ENCODE measurements around the gene KIF1B.

The KIF1B gene

GRCh38 chr1:10171105-10171767 is 39.1 kb upstream of the KIF1B start:
- TF ChIP-seq, protein P1, sequence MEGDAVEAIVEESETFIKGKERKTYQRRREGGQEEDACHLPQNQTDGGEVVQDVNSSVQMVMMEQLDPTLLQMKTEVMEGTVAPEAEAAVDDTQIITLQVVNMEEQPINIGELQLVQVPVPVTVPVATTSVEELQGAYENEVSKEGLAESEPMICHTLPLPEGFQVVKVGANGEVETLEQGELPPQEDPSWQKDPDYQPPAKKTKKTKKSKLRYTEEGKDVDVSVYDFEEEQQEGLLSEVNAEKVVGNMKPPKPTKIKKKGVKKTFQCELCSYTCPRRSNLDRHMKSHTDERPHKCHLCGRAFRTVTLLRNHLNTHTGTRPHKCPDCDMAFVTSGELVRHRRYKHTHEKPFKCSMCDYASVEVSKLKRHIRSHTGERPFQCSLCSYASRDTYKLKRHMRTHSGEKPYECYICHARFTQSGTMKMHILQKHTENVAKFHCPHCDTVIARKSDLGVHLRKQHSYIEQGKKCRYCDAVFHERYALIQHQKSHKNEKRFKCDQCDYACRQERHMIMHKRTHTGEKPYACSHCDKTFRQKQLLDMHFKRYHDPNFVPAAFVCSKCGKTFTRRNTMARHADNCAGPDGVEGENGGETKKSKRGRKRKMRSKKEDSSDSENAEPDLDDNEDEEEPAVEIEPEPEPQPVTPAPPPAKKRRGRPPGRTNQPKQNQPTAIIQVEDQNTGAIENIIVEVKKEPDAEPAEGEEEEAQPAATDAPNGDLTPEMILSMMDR (conservative IDR thresholded peaks at IDR 0.05; ENCODE audit: control insufficient read depth, insufficient read depth, low read depth, low read length) = no peak
- DNase-seq (ENCODE audit: low read depth) = no peak
- H3K4me3 ChIP-seq (ENCODE audit: control insufficient read depth, low read depth, low read length) = no peak overlapping the region

DNA sequence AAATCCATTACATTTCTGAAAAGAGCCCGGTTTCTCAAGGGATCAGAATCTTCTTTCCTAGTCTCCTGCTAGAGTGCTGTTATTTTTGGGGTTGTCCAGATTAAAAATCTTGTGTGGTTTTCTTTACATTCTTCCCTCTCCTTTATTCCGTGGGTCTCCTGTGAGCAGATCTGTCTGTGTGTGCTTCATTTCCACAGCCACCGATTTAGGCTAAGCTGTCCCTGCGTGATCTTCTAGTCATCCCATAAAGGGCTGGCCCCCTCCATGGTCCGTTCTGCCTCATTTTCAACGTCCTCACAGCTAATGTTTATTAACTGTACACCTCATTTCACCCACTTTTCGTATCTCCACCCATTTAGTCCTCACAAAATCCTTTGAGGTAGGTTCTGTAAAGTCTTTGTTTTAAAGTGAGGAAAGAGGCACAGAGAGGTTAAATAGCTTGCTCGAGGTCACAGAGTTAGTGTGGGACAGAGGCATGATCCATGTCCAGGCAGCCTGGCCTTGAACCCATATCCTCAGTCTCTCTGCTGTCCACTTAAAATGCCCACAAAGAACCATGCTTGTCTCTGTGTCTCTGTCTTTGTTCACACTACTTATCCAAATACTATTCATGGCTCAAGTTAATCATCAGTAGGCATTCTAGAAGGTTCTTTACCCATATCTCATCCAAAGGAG is 38.2 kb upstream of the KIF1B start:
- H3K4me3 ChIP-seq (ENCODE audit: control insufficient read depth, low read depth, low read length) = no peak overlapping the region
- TF ChIP-seq, protein P1 (conservative IDR thresholded peaks at IDR 0.05; ENCODE audit: control insufficient read depth, insufficient read depth, low read depth, low read length) = no peak
- DNase-seq (ENCODE audit: low read depth) = no peak

GRCh38 chr1:10173582-10173981 is 36.8 kb upstream of the KIF1B start:
- TF ChIP-seq, protein P1 (conservative IDR thresholded peaks at IDR 0.05; ENCODE audit: control insufficient read depth, insufficient read depth, low read depth, low read length) = no peak
- DNase-seq (ENCODE audit: low read depth) = no peak
- H3K4me3 ChIP-seq (ENCODE audit: control insufficient read depth, low read depth, low read length) = no peak overlapping the region

DNA sequence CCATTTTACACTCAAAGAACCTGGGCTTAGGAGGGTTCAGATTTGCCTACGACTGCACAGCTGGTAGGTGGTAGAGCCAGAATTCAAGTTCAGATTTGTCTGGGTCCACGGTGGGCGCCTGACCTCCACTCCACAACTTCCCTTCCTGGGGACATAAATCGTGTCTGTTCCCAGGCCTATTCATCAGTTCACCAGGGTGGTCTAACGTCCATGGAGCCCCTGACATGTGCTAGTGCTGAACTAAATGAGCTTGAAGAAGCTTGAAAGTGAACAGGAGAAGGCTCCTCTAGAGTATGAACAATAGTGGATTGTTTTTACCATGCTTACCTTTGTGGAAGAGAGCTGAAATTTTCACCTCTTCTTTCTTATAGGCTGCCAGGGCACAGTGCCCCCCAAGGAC is 32.5 kb upstream of the KIF1B start:
- TF ChIP-seq, protein P1 (conservative IDR thresholded peaks at IDR 0.05; ENCODE audit: control insufficient read depth, insufficient read depth, low read depth, low read length) = no peak
- no peak for DNase-seq (ENCODE audit: low read depth)
- no peak overlapping the region for H3K4me3 ChIP-seq (ENCODE audit: control insufficient read depth, low read depth, low read length)

DNA sequence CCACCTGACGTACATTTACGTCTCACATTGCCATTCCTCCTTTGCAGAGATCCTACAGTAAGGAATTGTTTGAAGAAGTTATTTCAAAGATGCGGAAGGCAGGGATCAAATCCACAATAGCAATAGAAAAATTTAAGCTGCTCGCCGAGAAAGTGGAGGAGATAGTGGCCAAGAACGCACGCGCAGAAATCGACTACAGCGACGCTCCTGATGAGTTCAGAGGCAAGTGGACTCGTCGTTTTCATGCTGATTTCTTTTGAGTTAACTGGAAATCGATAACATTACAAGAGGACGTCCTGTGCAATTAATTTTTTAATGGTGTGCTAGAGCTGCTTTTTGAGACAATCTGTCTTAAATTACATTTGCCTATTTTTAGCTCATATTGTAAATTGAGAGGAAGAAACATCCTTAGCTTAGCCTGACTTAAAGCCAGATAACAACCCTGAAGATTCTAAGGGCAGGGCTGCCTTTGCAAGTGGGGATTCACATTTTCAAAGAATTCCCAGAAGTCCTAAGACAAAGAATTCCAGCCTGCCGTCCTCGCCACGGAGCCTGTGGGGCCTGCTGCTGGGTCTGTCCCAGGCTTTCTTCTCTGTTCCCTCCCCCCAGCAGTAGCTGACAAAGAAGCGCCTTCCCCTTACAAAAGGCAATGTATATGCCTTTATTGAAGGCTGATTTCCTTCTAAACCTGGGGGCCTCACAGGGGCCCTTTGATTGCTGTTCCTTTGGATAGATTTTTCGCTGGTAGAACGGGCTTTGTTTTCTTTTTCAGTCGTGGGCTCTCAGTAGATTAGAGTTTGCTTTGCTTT is 31.6 kb upstream of the KIF1B start:
- no peak overlapping the region for H3K4me3 ChIP-seq (ENCODE audit: control insufficient read depth, low read depth, low read length)
- no peak for DNase-seq (ENCODE audit: low read depth)
- TF ChIP-seq, protein P1 (conservative IDR thresholded peaks at IDR 0.05; ENCODE audit: control insufficient read depth, insufficient read depth, low read depth, low read length) = no peak

DNA sequence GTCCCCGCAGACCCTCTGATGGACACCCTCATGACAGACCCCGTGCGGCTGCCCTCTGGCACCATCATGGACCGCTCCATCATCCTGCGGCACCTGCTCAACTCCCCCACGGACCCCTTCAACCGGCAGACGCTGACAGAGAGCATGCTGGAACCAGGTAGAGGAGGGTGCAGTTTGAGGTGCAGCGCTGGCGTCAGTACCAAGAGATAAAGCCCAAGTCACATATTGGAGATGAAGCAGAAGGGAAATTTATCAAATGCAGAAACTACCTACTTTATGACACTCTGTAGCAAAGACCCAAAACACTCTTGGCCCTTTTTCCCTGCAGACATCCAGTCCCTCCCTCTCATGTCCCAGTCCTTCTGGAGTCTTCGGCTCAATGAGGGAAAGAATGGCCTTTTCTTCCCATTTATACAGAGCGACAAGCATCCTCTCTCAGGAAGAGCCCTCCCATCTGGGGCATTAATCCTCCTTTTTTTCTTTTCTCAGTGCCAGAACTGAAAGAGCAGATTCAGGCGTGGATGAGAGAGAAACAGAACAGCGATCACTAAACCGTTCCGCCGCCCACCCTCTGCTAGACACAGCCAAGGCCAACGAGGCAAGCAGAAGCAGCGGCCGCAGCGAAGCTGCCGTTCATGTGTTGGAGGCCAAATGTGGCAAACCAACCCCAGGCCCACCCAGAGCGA is 30.8 kb upstream of the KIF1B start:
- TF ChIP-seq, protein P1 (conservative IDR thresholded peaks at IDR 0.05; ENCODE audit: control insufficient read depth, insufficient read depth, low read depth, low read length) = no peak
- no peak overlapping the region for H3K4me3 ChIP-seq (ENCODE audit: control insufficient read depth, low read depth, low read length)
- DNase-seq (ENCODE audit: low read depth) = no peak
